ENCODE results near the gene PKDREJ.

- TF ChIP-seq EZH2 (IDR thresholded peaks at IDR 0.05) (no peak), CEBPB (IDR thresholded peaks at IDR 0.05; ENCODE audit: low read depth) (no peak), MAX (IDR thresholded peaks at IDR 0.05) (no peak), POLR2A (IDR thresholded peaks at IDR 0.05; ENCODE audit: borderline replicate concordance, extremely low read depth, insufficient read depth, insufficient read length) (no peak), SP1 (IDR thresholded peaks at IDR 0.05; ENCODE audit: low read depth) (no peak)
- TF ChIP-seq, protein P1, sequence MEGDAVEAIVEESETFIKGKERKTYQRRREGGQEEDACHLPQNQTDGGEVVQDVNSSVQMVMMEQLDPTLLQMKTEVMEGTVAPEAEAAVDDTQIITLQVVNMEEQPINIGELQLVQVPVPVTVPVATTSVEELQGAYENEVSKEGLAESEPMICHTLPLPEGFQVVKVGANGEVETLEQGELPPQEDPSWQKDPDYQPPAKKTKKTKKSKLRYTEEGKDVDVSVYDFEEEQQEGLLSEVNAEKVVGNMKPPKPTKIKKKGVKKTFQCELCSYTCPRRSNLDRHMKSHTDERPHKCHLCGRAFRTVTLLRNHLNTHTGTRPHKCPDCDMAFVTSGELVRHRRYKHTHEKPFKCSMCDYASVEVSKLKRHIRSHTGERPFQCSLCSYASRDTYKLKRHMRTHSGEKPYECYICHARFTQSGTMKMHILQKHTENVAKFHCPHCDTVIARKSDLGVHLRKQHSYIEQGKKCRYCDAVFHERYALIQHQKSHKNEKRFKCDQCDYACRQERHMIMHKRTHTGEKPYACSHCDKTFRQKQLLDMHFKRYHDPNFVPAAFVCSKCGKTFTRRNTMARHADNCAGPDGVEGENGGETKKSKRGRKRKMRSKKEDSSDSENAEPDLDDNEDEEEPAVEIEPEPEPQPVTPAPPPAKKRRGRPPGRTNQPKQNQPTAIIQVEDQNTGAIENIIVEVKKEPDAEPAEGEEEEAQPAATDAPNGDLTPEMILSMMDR (IDR thresholded peaks at IDR 0.05 in 2 of 3, conservative IDR thresholded peaks at IDR 0.05 in 1 of 3; ENCODE audit: borderline replicate concordance in 1 of 3, insufficient read depth in 1 of 3, low read depth in 2 of 3, low read length in 2 of 3) = no peak
These were observed 22.6 kb downstream of the PKDREJ start for GRCh38 chr22:46240506-46240905.
